DOHH2 (cell line): ENCODE data around the gene WDR13.

Experiments used
- H3F3A ChIP-seq: fragments of 200-600 bp; sonication (generic), shearing (Covaris generic); 2 replicates; pipeline ENCODE4 v1.6.0; 2016; ENCODE audit warnings: antibody characterized with exemption, mild to moderate bottlenecking; ENCODE audit not compliant: control insufficient read depth, insufficient read depth
- H3K27ac ChIP-seq: fragments of 200-600 bp; sonication (generic); 2 replicates; pipeline ENCODE4 v1.5.1; 2014; ENCODE audit warnings: low read depth, mild to moderate bottlenecking, low read length, moderate library complexity
- H3K27me3 ChIP-seq: fragments of 200-600 bp; sonication (generic); 2 replicates; pipeline ENCODE4 v1.6.1; 2014; ENCODE audit warnings: mild to moderate bottlenecking, low read length, mixed read lengths; ENCODE audit not compliant: control insufficient read depth
- H3K36me3 ChIP-seq: fragments of 200-600 bp; sonication (generic); 2 replicates; pipeline ENCODE4 v1.6.1; 2014; ENCODE audit warnings: mild to moderate bottlenecking, low read length, moderate library complexity, mixed read lengths; ENCODE audit not compliant: control insufficient read depth
- H3K4me1 ChIP-seq: fragments of 200-600 bp; sonication (generic); 2 replicates; pipeline ENCODE4 v1.6.1; 2014; ENCODE audit warnings: mild to moderate bottlenecking, low read length, mixed read lengths; ENCODE audit not compliant: control insufficient read depth
- H3K4me2 ChIP-seq: fragments of 200-600 bp; sonication (generic); 2 replicates; pipeline ENCODE4 v1.6.0; 2014; ENCODE audit warnings: mild to moderate bottlenecking, low read length, moderate library complexity
- H3K4me3 ChIP-seq: fragments of 200-600 bp; sonication (generic); 2 replicates; pipeline ENCODE4 v1.5.1; 2014; ENCODE audit warnings: mild to moderate bottlenecking, low read length, mixed read lengths
- H3K79me2 ChIP-seq: fragments of 200-600 bp; sonication (generic); 2 replicates; pipeline ENCODE4 v1.6.1; 2014; ENCODE audit warnings: mild to moderate bottlenecking, low read length, mixed read lengths; ENCODE audit not compliant: control insufficient read depth
- H3K9me2 ChIP-seq: fragments of 200-600 bp; sonication (generic); replicated peaks from 2 replicates; pipeline ENCODE4 v1.6.1; 2014; ENCODE audit warnings: mild to moderate bottlenecking, low read length, mixed read lengths; ENCODE audit not compliant: control insufficient read depth
- H3K9me3 ChIP-seq: fragments of 200-600 bp; sonication (generic); 2 replicates; pipeline ENCODE4 v1.6.1; 2014; ENCODE audit warnings: antibody characterized with exemption, low read length, mixed read lengths; ENCODE audit not compliant: control insufficient read depth, insufficient read depth
- H4K20me1 ChIP-seq: fragments of 200-600 bp; sonication (generic); 2 replicates; pipeline ENCODE4 v1.6.0; 2014; ENCODE audit warnings: low read depth, mild to moderate bottlenecking, antibody characterized with exemption, low read length, moderate library complexity; ENCODE audit not compliant: control insufficient read depth, insufficient read depth
- EZH2phosphoT487 ChIP-seq: fragments of 200-600 bp; sonication (generic); IDR thresholded peaks from 2 replicates; pipeline ENCODE4 v1.6.1; 2017; ENCODE audit warnings: borderline replicate concordance, mild to moderate bottlenecking, antibody characterized with exemption, low read length, moderate library complexity, mixed read lengths
- TF ChIP-seq, protein P1 (sequence below): fragments of 200-600 bp; sonication (generic); IDR thresholded peaks from one replicate; pipeline ENCODE4 v1.5.1; 2014; ENCODE audit warnings: antibody characterized with exemption, mild to moderate bottlenecking, low read depth, low read length; ENCODE audit not compliant: poor library complexity, severe bottlenecking

WDR13 gene

DNA sequence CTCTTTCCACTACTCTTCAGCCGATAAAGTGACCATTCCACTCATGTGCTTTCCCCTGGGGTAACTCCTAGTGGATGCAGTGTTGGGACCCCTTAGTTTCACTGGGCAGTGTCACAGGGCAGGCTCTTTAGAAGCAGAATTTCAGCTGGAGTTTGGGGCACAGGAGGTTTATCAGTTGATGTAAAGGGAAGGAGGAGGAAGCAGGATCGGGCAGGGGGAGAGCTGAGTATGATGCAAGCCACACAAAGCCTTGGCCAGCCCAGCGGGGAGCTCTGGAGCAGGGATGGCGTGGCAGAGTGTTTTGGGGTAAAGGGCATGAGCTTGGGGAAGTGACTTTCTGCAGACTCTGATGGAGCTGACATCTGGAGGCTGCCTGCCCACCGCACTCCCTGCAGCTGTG, 19.3 kb downstream of the WDR13 start:
- no peaks in the 10 kb centered on the region for H3K27me3 ChIP-seq
- no peak overlapping the region for H3K4me2 ChIP-seq
- H3K4me1 ChIP-seq: no peaks in the 10 kb centered on the region
- no peaks in the 10 kb centered on the region for H3K9me3 ChIP-seq
- no peaks in the 10 kb centered on the region for H3F3A ChIP-seq
- H3K4me3 ChIP-seq: no peak overlapping the region
- no peaks in the 10 kb centered on the region for H4K20me1 ChIP-seq
- no peaks in the 10 kb centered on the region for H3K36me3 ChIP-seq
- no peaks in the 10 kb centered on the region for H3K9me2 ChIP-seq
- TF ChIP-seq EZH2phosphoT487: no peak
- TF ChIP-seq, protein P1, sequence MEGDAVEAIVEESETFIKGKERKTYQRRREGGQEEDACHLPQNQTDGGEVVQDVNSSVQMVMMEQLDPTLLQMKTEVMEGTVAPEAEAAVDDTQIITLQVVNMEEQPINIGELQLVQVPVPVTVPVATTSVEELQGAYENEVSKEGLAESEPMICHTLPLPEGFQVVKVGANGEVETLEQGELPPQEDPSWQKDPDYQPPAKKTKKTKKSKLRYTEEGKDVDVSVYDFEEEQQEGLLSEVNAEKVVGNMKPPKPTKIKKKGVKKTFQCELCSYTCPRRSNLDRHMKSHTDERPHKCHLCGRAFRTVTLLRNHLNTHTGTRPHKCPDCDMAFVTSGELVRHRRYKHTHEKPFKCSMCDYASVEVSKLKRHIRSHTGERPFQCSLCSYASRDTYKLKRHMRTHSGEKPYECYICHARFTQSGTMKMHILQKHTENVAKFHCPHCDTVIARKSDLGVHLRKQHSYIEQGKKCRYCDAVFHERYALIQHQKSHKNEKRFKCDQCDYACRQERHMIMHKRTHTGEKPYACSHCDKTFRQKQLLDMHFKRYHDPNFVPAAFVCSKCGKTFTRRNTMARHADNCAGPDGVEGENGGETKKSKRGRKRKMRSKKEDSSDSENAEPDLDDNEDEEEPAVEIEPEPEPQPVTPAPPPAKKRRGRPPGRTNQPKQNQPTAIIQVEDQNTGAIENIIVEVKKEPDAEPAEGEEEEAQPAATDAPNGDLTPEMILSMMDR: no peak
- no peak overlapping the region for H3K27ac ChIP-seq
- H3K79me2 ChIP-seq: no peaks in the 10 kb centered on the region

DNA sequence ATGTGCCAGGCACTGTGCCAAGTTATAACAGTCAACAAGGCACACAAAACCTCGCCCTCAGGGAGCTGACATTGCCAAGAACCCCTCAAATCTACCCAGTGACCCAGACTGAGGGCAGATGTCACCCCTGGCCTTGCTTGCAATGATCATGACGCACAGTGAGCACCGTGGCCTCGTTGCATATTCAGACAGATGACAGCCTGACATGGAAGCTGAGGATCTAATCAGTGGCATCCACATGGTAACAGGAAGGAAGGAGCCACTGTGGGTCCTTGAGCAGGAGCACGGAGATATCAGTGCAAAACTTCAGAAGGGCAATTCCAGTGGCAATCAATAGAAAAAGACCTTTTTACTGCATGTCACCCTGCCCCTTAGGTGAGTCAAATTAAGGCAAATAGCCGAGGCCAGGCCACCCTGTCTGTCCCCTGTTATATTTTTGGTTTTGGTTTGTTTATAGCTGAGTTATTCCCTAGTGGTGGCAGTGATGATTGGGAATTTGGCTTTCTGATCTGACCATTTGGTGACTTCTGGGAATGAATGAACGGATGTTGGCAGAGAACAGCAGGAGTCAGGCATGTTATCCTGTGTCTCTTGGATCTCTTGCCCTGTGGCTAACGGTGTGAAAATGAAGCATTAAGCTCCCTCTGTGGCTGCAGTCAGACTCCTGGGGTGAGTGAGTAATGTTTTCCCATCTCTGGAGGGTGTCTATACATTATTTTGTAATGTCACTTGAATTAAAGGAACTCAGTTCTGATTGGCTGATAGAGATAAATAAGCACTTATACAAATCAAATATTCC, 20.4 kb downstream of the WDR13 start:
- TF ChIP-seq EZH2phosphoT487: no peak
- TF ChIP-seq, protein P1: no peak
- no peaks in the 10 kb centered on the region for H3F3A ChIP-seq
- H4K20me1 ChIP-seq: no peaks in the 10 kb centered on the region
- H3K36me3 ChIP-seq: no peaks in the 10 kb centered on the region
- no peaks in the 10 kb centered on the region for H3K9me3 ChIP-seq
- H3K79me2 ChIP-seq: no peaks in the 10 kb centered on the region
- H3K4me3 ChIP-seq: no peak overlapping the region
- no peaks in the 10 kb centered on the region for H3K4me1 ChIP-seq
- H3K27ac ChIP-seq: no peak overlapping the region
- no peak overlapping the region for H3K4me2 ChIP-seq
- H3K9me2 ChIP-seq: no peaks in the 10 kb centered on the region
- H3K27me3 ChIP-seq: no peaks in the 10 kb centered on the region

DNA sequence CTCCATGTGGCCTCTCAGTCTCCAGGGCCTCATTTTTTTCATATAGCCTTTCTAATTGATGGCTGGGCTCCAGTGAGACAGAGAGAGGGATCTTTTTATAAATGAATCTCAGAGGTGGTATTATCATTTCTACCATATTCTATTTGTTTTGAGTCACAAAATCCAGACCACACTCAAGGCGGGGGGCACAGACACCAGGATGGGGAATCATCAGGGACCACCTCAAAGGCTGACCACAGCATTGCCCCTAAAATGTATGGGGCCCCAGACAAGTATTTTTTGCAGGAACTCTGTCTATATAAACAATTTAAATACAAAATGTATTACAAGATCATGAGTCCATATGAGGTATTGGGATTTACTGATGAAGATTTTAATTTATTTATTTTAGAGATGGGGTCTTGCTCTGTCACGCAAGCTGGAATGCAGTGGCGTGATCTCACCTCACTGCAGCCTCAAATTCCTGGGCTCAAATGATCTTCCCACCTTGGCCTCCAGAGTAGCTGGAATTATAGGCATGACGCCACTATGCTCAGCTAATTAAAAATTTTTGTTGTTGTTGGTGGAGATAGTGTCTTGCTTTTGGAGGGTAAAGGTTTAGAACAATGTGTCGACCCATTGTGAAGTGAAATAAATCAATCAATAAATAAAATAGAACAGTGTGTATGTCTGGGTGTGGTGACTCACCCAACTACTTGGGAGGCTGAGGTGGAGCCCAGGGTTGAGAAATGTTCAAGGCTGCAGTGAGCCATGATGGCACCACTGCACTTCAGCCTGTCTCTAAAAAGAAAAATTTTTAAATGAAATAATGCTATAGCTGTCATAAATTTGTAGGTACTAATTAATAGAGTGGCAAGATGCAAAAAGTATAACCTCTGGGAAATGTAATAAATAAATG, 29.4 kb downstream of the WDR13 start:
- Histone ChIP-seq H3F3A (no peaks in the 10 kb centered on the region), H3K4me3 (no peak overlapping the region), H3K27me3 (no peaks in the 10 kb centered on the region), H3K79me2 (no peaks in the 10 kb centered on the region), H3K4me1 (peaks cover 6% of the 10 kb centered on the region), H3K4me2 (no peak overlapping the region), H3K36me3 (no peaks in the 10 kb centered on the region), H4K20me1 (no peaks in the 10 kb centered on the region), H3K9me3 (no peaks in the 10 kb centered on the region), H3K9me2 (no peaks in the 10 kb centered on the region), H3K27ac (no peak overlapping the region)
- TF ChIP-seq EZH2phosphoT487: no peak
- TF ChIP-seq, protein P1: no peak
